HepG2 (cell line): ENCODE results near the gene F12. TPM values are rescaled to one million over a fixed set of nuclear protein-coding genes. Genes with fewer than 3 reads are reported as not detected.
A peak's percentile ranks its signal among the peaks of the same experiment; 100 is the strongest.

ENCODE experiments used
- ARID3A ChIP-seq: IDR thresholded peaks from 2 replicates; pipeline ENCODE4 v1.6.1; 2012; ENCODE audit warnings: low read depth, low read length, improper control_type of control experiment
- BRCA1 ChIP-seq: sonication (generic); formaldehyde crosslinking; IDR thresholded peaks from 2 replicates; pipeline ENCODE4 v1.4.0; 2020; ENCODE audit warnings: missing genetic modification reagents
- CREB3 ChIP-seq: sonication (generic); formaldehyde crosslinking; IDR thresholded peaks from 2 replicates; pipeline ENCODE4 v1.5.0; 2020; ENCODE audit warnings: missing genetic modification reagents
- EHMT2 ChIP-seq: fragments of 200-600 bp; sonication (generic); IDR thresholded peaks from 2 replicates; pipeline ENCODE4 v1.7.0; 2017; ENCODE audit warnings: antibody characterized with exemption, low read depth, low read length, borderline replicate concordance
- FIP1L1 ChIP-seq: fragments of 200-400 bp; formaldehyde crosslinking; IDR thresholded peaks from 2 replicates; pipeline ENCODE4 v1.6.1; 2018; ENCODE audit warnings: low read depth, mild to moderate bottlenecking, low read length, moderate library complexity, borderline replicate concordance; ENCODE audit not compliant: insufficient read depth
- FLYWCH1 ChIP-seq: sonication (generic); formaldehyde crosslinking; IDR thresholded peaks from 2 replicates; pipeline ENCODE4 v1.8.1; 2023; ENCODE audit warnings: mild to moderate bottlenecking, missing genetic modification reagents
- FOXO1 ChIP-seq: sonication (generic); formaldehyde crosslinking; IDR thresholded peaks from 2 replicates; pipeline ENCODE4 v1.4.0; 2020; ENCODE audit warnings: missing genetic modification reagents
- FOXP1 ChIP-seq, 2 experiments: fragments of 450-650 bp in 1 of 2; IDR thresholded peaks; 2 replicates each; pipeline ENCODE4 v1.6.1; 2017 to 2018; ENCODE audit warnings: antibody characterized with exemption in 1 of 2
- GFI1 ChIP-seq: sonication (generic); formaldehyde crosslinking; IDR thresholded peaks from 2 replicates; pipeline ENCODE4 v1.5.0; 2020; ENCODE audit warnings: missing genetic modification reagents, mild to moderate bottlenecking, borderline replicate concordance
- GPN1 ChIP-seq: sonication (generic); formaldehyde crosslinking; IDR thresholded peaks from 2 replicates; pipeline ENCODE4 v1.5.1; 2020; ENCODE audit warnings: missing genetic modification reagents, borderline replicate concordance
- KLF13 ChIP-seq: sonication (generic); formaldehyde crosslinking; IDR thresholded peaks from 2 replicates; pipeline ENCODE4 v1.4.0; 2020; ENCODE audit warnings: mild to moderate bottlenecking, missing genetic modification reagents
- MAFF ChIP-seq: IDR thresholded peaks from 2 replicates; pipeline ENCODE4 v1.6.1; 2011; ENCODE audit warnings: low read depth, low read length, improper control_type of control experiment
- MAFG ChIP-seq: sonication (generic); formaldehyde crosslinking; IDR thresholded peaks from 2 replicates; pipeline ENCODE4 v1.5.1; 2020; ENCODE audit warnings: mild to moderate bottlenecking, missing genetic modification reagents
- MED1 ChIP-seq: sonication (generic); formaldehyde crosslinking; IDR thresholded peaks from 2 replicates; pipeline ENCODE4 v1.4.0; 2020; ENCODE audit warnings: missing genetic modification reagents
- NFRKB ChIP-seq: fragments of 450-650 bp; IDR thresholded peaks from 2 replicates; pipeline ENCODE4 v1.6.1; 2017
- RBFOX2 ChIP-seq: fragments of 200-400 bp; formaldehyde crosslinking; IDR thresholded peaks from 2 replicates; pipeline ENCODE4 v1.6.1; 2017; ENCODE audit warnings: low read depth, mild to moderate bottlenecking, low read length
- RXRA ChIP-seq: sonication (generic); formaldehyde crosslinking; IDR thresholded peaks from 2 replicates; pipeline ENCODE4 v1.5.1; 2020; ENCODE audit warnings: missing genetic modification reagents
- THAP7 ChIP-seq: sonication (generic); formaldehyde crosslinking; IDR thresholded peaks from 2 replicates; pipeline ENCODE4 v1.8.1; 2023; ENCODE audit warnings: mild to moderate bottlenecking, missing genetic modification reagents
- ZEB1 ChIP-seq: IDR thresholded peaks from 2 replicates; pipeline ENCODE4 v1.6.1; 2012; ENCODE audit warnings: mild to moderate bottlenecking, low read depth, inconsistent platforms; ENCODE audit not compliant: insufficient replicate concordance
- ZNF484 ChIP-seq: sonication (generic); formaldehyde crosslinking; IDR thresholded peaks from 2 replicates; pipeline ENCODE4 v1.5.1; 2020; ENCODE audit warnings: mild to moderate bottlenecking, low read depth, missing genetic modification reagents, borderline replicate concordance
- ZNF547 ChIP-seq: sonication (generic); formaldehyde crosslinking; IDR thresholded peaks from 2 replicates; pipeline ENCODE4 v1.5.1; 2020; ENCODE audit warnings: mild to moderate bottlenecking, missing genetic modification reagents
- polyA plus RNA-seq, 8 experiments: library from polyadenylated mRNA; depleted of rRNA in 3 of 8; stranded (reverse) in 7 of 8; unstranded in 1 of 8; fragments of >200 nt; fragmentation: Illumina TruSeq in 4 of 8; extraction: Trizol in 4 of 8; gene quantifications; 2 replicates each; pipeline versions ENCODE4 v1.2.1 to v1.2.3, GENCODE V29; 2011 to 2016; ENCODE audit warnings: low read depth in 4 of 8, missing spikeins in 1 of 8, mixed read lengths in 1 of 8; ENCODE audit not compliant: insufficient read depth in 1 of 8
- total RNA-seq, 5 experiments: library from RNA; depleted of rRNA; stranded (reverse); fragments of >200 nt; fragmentation: Illumina TruSeq; extraction: Trizol; gene quantifications; 2 replicates each; pipeline ENCODE4 v1.2.3, GENCODE V29; 2016; ENCODE audit warnings: low read depth in 1 of 5
- TF ChIP-seq, protein P1 (sequence below), 2 experiments: sonication (generic) in 1 of 2; formaldehyde crosslinking in 1 of 2; IDR thresholded peaks; 2 replicates each; pipeline versions ENCODE4 v1.4.0 to v1.6.1; 2018 to 2020; ENCODE audit warnings: missing genetic modification reagents in 2 of 2, borderline replicate concordance in 1 of 2, low read depth in 1 of 2, mild to moderate bottlenecking in 1 of 2, missing biosample characterization in 1 of 2
- TF ChIP-seq, protein P2 (sequence below): sonication (generic); formaldehyde crosslinking; IDR thresholded peaks from 2 replicates; pipeline ENCODE4 v1.4.0; 2020; ENCODE audit warnings: mild to moderate bottlenecking, missing genetic modification reagents

F12 gene
- total and polyA plus RNA-seq, 2 of the 13 experiments (the other 11 are each of a cell fraction or from before 2014, with no cell fraction given) = 2.5 to 3.0 TPM

- no peak for TF ChIP-seq ARID3A
- no peak for TF ChIP-seq GPN1 (CRISPR knock-in tag)
- no peak for TF ChIP-seq FOXP1 (IDR thresholded peaks at IDR 0.05)
- no peak for TF ChIP-seq FOXP1 (CRISPR knock-in tag; IDR thresholded peaks at IDR 0.05)
- no peak for TF ChIP-seq EHMT2
- no peak for TF ChIP-seq ZEB1
- TF ChIP-seq ZNF484 = no peak
- TF ChIP-seq FOXO1 (CRISPR knock-in tag) = no peak
- TF ChIP-seq MAFG (CRISPR knock-in tag) = no peak
- TF ChIP-seq BRCA1 (CRISPR knock-in tag) = no peak
- TF ChIP-seq FIP1L1 = no peak
- TF ChIP-seq MED1 (CRISPR knock-in tag) = no peak
- TF ChIP-seq, protein P1, sequence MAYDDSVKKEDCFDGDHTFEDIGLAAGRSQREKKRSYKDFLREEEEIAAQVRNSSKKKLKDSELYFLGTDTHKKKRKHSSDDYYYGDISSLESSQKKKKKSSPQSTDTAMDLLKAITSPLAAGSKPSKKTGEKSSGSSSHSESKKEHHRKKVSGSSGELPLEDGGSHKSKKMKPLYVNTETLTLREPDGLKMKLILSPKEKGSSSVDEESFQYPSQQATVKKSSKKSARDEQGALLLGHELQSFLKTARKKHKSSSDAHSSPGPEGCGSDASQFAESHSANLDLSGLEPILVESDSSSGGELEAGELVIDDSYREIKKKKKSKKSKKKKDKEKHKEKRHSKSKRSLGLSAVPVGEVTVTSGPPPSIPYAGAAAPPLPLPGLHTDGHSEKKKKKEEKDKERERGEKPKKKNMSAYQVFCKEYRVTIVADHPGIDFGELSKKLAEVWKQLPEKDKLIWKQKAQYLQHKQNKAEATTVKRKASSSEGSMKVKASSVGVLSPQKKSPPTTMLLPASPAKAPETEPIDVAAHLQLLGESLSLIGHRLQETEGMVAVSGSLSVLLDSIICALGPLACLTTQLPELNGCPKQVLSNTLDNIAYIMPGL (CRISPR knock-in tag; IDR thresholded peaks at IDR 0.05; ENCODE audit: borderline replicate concordance in 1 of 2, low read depth in 1 of 2) = peak in 1 of 2 experiments; percentile 63; a peak in 1 of 4 replicates
- no peak for TF ChIP-seq CREB3 (CRISPR knock-in tag)
- TF ChIP-seq KLF13 (CRISPR knock-in tag) = no peak
- TF ChIP-seq, protein P2, sequence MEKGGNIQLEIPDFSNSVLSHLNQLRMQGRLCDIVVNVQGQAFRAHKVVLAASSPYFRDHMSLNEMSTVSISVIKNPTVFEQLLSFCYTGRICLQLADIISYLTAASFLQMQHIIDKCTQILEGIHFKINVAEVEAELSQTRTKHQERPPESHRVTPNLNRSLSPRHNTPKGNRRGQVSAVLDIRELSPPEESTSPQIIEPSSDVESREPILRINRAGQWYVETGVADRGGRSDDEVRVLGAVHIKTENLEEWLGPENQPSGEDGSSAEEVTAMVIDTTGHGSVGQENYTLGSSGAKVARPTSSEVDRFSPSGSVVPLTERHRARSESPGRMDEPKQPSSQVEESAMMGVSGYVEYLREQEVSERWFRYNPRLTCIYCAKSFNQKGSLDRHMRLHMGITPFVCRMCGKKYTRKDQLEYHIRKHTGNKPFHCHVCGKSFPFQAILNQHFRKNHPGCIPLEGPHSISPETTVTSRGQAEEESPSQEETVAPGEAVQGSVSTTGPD (CRISPR knock-in tag) = no peak
- TF ChIP-seq ZNF547 (CRISPR knock-in tag) = 0 out of 2 replicates have a peak, but pooled peaks have one; percentile 28
- TF ChIP-seq RXRA (CRISPR knock-in tag) = peak; percentile 53; the same call in 1 of the 2 replicates
- TF ChIP-seq MAFF = no peak
- no peak for TF ChIP-seq FLYWCH1 (CRISPR knock-in tag)
- TF ChIP-seq GFI1 (CRISPR knock-in tag) = no peak
- no peak for TF ChIP-seq THAP7 (CRISPR knock-in tag)
- no peak for TF ChIP-seq NFRKB
- TF ChIP-seq RBFOX2 = peak; percentile 80
Measured at GRCh38 chr5:177366528-177367322, 42.6 kb downstream of the F12 start (continued).
